IMR-90 (cell line): Measurements from ENCODE around the gene PRAMEF12. TPM values are rescaled to one million over a fixed set of nuclear protein-coding genes. Genes with fewer than 3 reads are reported as not detected.

Experiments used
- ATAC-seq: fragments of 200-7000 bp; cut with Tn5 transposase; 2 replicates; pipeline ENCODE4 v1.9.1; 2020; ENCODE audit warnings: low read depth, mild to moderate bottlenecking, moderate library complexity
- BruUV-seq: library from RNA; stranded (reverse); fragments of 400-500 nt; replicated peaks from 2 replicates; lab custom pipeline; 2021; lab: Mats Ljungman, UMichigan
- CTCF ChIA-PET: fragments of 300-600 bp; formaldehyde crosslinking; extraction: SDS; loops from one replicate; lab custom pipeline; 2021; ENCODE audit warnings: antibody characterized with exemption; lab: Yijun Ruan, JAX
- POLR2A ChIA-PET: fragments of 300-600 bp; sonication (Branson Sonifier 250); formaldehyde crosslinking; loops from one replicate; lab custom pipeline; 2022; ENCODE audit warnings: antibody characterized with exemption; ENCODE audit not compliant: unreplicated experiment; lab: Charles Lee
- DNase-seq: peaks from one replicate; pipeline ENCODE4 v3.0.0; 2013
- H2AFZ ChIP-seq: replicated peaks from 2 replicates; pipeline ENCODE3; 2013; ENCODE audit warnings: low read length, mild to moderate bottlenecking; ENCODE audit not compliant: poor library complexity
- H2AK5ac ChIP-seq: 2 replicates; pipeline ENCODE4 v1.6.1; 2013; ENCODE audit warnings: low read depth, low read length, inconsistent platforms
- H2AK9ac ChIP-seq: replicated peaks from 2 replicates; pipeline ENCODE3; 2013; ENCODE audit warnings: mild to moderate bottlenecking, low read depth, low read length, moderate library complexity; ENCODE audit not compliant: poor library complexity
- H2BK120ac ChIP-seq: 2 replicates; pipeline ENCODE4 v1.6.1; 2013; ENCODE audit warnings: low read depth, low read length, inconsistent platforms
- H2BK15ac ChIP-seq: 3 replicates; pipeline ENCODE4 v1.6.1; 2013; ENCODE audit warnings: low read depth, low read length, inconsistent platforms
- H2BK20ac ChIP-seq: 2 replicates; pipeline ENCODE4 v1.6.1; 2013; ENCODE audit warnings: low read depth, mild to moderate bottlenecking, inconsistent platforms, low read length, moderate library complexity
- H2BK5ac ChIP-seq: 2 replicates; pipeline ENCODE4 v1.6.1; 2013; ENCODE audit warnings: mild to moderate bottlenecking, low read depth, low read length, inconsistent platforms; ENCODE audit not compliant: poor library complexity, severe bottlenecking
- H3K14ac ChIP-seq: replicated peaks from 2 replicates; pipeline ENCODE4 v1.6.1; 2013; ENCODE audit warnings: low read depth, low read length, inconsistent platforms
- H3K18ac ChIP-seq: 2 replicates; pipeline ENCODE4 v1.6.1; 2013; ENCODE audit warnings: low read depth, low read length, control low read depth
- H3K23ac ChIP-seq: 2 replicates; pipeline ENCODE4 v1.6.1; 2013; ENCODE audit warnings: low read depth, low read length, inconsistent platforms
- H3K27ac ChIP-seq: 2 replicates; pipeline ENCODE4 v1.5.1; 2013; ENCODE audit warnings: mild to moderate bottlenecking, control low read depth, low read length; ENCODE audit not compliant: insufficient read depth
- H3K27me3 ChIP-seq: 2 replicates; pipeline ENCODE4 v1.6.1; 2013; ENCODE audit warnings: low read length; ENCODE audit not compliant: control insufficient read depth, insufficient read depth
- H3K36me3 ChIP-seq: 2 replicates; pipeline ENCODE4 v1.6.1; 2013; ENCODE audit warnings: low read length, mixed read lengths; ENCODE audit not compliant: control insufficient read depth, insufficient read depth
- H3K4ac ChIP-seq: 2 replicates; pipeline ENCODE4 v1.6.1; 2013; ENCODE audit warnings: low read depth, low read length, inconsistent platforms
- H3K4me1 ChIP-seq: 2 replicates; pipeline ENCODE4 v1.6.1; 2013; ENCODE audit warnings: low read length, mixed read lengths; ENCODE audit not compliant: control insufficient read depth, insufficient read depth
- H3K4me2 ChIP-seq: 2 replicates; pipeline ENCODE4 v1.6.1; 2013; ENCODE audit warnings: low read depth, mild to moderate bottlenecking, control low read depth, low read length, moderate library complexity
- H3K4me3 ChIP-seq: 2 replicates; pipeline ENCODE4 v1.5.1; 2013; ENCODE audit warnings: low read depth, mild to moderate bottlenecking, control low read depth, low read length, moderate library complexity; ENCODE audit not compliant: insufficient read depth
- H3K56ac ChIP-seq: 2 replicates; pipeline ENCODE4 v1.6.1; 2013; ENCODE audit warnings: low read length, inconsistent platforms; ENCODE audit not compliant: insufficient read depth; ENCODE audit errors: extremely low read depth
- H3K79me1 ChIP-seq, 2 experiments: 2 replicates each; pipeline ENCODE4 v1.6.1; 2013; ENCODE audit warnings: low read length in 2 of 2, inconsistent platforms in 1 of 2, low read depth in 1 of 2
- H3K9ac ChIP-seq: 2 replicates; pipeline ENCODE4 v1.6.1; 2013; ENCODE audit warnings: low read depth, low read length, control low read depth
- H3K9me1 ChIP-seq: 2 replicates; pipeline ENCODE4 v1.6.1; 2013; ENCODE audit warnings: low read length, inconsistent platforms; ENCODE audit not compliant: insufficient read depth
- H3K9me3 ChIP-seq: 2 replicates; pipeline ENCODE4 v1.6.1; 2013; ENCODE audit warnings: low read length; ENCODE audit not compliant: control insufficient read depth, insufficient read depth
- H4K20me1 ChIP-seq: 2 replicates; pipeline ENCODE4 v1.6.1; 2013; ENCODE audit warnings: low read length, inconsistent platforms; ENCODE audit not compliant: insufficient read depth
- H4K5ac ChIP-seq: 2 replicates; pipeline ENCODE4 v1.6.1; 2013; ENCODE audit warnings: mild to moderate bottlenecking, low read depth, low read length, control low read depth
- H4K8ac ChIP-seq, 2 experiments: 2 replicates each; pipeline ENCODE4 v1.6.1; 2013; ENCODE audit warnings: low read depth in 2 of 2, low read length in 2 of 2, control low read depth in 1 of 2, inconsistent platforms in 1 of 2
- H4K91ac ChIP-seq: 2 replicates; pipeline ENCODE4 v1.6.1; 2013; ENCODE audit warnings: low read depth, low read length, inconsistent platforms; ENCODE audit not compliant: insufficient read depth
- NFE2L2 ChIP-seq: fragments of 150-350 bp; IDR thresholded peaks from 2 replicates; pipeline ENCODE4 v1.6.1; 2016; ENCODE audit warnings: low read depth, mild to moderate bottlenecking, low read length
- WGBS, 2 experiments: methylation state at CpG; one replicate each; pipeline versions ENCODE4 v1.1.5 to v1.1.7; 2013; ENCODE audit warnings: missing lambda C conversion rate in 2 of 2; ENCODE audit not compliant: insufficient read length in 1 of 2; ENCODE audit errors: extremely low coverage in 2 of 2; 5-methylcytosine and 5-hydroxymethylcytosine counted together
- dilution Hi-C: fragments of 300-500 bp; cut with HindIII; formaldehyde crosslinking; loops from one replicate; pipeline ENCODE4 v1.14.3; 2018; ENCODE audit warnings: low sequenced_read_pairs; ENCODE audit not compliant: unreplicated experiment
- in situ Hi-C: fragments of 300-500 bp; cut with MboI; formaldehyde crosslinking; loops from 3 replicates; pipeline ENCODE4 v1.14.3; 2019; ENCODE audit warnings: low sequenced_read_pairs, inconsistent platforms, mixed read lengths
- intact Hi-C: fragments of 100-400 bp; cut with micrococcal nuclease; formaldehyde crosslinking; loops from 2 replicates; pipeline ENCODE4 v1.10.0; 2022
- polyA plus RNA-seq, 3 experiments: library from polyadenylated mRNA; depleted of rRNA; stranded (reverse); fragments of >200 nt; gene quantifications; 2 replicates each; pipeline ENCODE4 v1.2.3, GENCODE V29; 2012; ENCODE audit warnings: low replicate concordance in 1 of 3
- total RNA-seq: library from RNA; depleted of rRNA; stranded (reverse); fragments of >200 nt; gene quantifications from 2 replicates; pipeline ENCODE4 v1.2.3, GENCODE V29; 2012
- TF ChIP-seq, protein P1 (sequence below): conservative IDR thresholded peaks from 2 replicates; pipeline ENCODE4 v1.5.1; 2012; ENCODE audit warnings: mild to moderate bottlenecking, low read depth, low read length, improper control_type of control experiment
- TF ChIP-seq, protein P2 (sequence below): fragments of 150-350 bp; IDR thresholded peaks from 2 replicates; pipeline ENCODE4 v1.6.1; 2017; ENCODE audit warnings: mild to moderate bottlenecking, antibody characterized with exemption, low read length, low read depth

The PRAMEF12 gene
- total and polyA plus RNA-seq, 2 of the 4 experiments (the other 2 are of a cell fraction) = not detected

DNA sequence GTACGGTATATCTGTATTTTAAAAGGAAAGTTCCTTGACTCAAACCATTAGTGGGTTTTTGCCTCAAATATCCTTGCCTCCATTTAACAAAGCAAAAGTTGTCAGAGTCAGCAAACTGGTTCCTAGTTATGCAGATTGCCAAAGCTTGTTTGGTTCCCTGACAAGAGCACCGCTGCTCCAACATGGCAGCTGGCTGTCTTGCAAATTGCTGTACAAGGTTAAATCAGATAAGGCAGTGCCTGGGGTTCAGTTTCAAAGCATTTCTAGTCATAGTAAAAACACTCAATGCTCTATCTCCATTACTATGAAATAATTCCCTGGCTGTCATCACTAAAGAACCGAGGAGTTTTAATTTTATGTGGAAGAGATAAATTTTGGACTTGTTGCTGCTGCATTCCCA, 38.9 kb upstream of the PRAMEF12 start:
- BruUV-seq = no TSS peak
- no CpG with 5 or more reads among the region's 3 CpGs for WGBS, 2 experiments
- no peak overlapping the region for H3K9ac ChIP-seq
- dilution Hi-C loops = no loop called here
- H4K5ac ChIP-seq = no peak overlapping the region
- H3K27ac ChIP-seq = no peak overlapping the region
- H3K4me2 ChIP-seq = no peak overlapping the region
- no peak overlapping the region for H3K23ac ChIP-seq
- intact Hi-C loops = no loop called here
- CTCF ChIA-PET = no interaction called here
- H3K79me1 ChIP-seq = no peaks in the 10 kb centered on the region
- H3K9me3 ChIP-seq = no peaks in the 10 kb centered on the region
- no peak for TF ChIP-seq NFE2L2
- TF ChIP-seq, protein P1, sequence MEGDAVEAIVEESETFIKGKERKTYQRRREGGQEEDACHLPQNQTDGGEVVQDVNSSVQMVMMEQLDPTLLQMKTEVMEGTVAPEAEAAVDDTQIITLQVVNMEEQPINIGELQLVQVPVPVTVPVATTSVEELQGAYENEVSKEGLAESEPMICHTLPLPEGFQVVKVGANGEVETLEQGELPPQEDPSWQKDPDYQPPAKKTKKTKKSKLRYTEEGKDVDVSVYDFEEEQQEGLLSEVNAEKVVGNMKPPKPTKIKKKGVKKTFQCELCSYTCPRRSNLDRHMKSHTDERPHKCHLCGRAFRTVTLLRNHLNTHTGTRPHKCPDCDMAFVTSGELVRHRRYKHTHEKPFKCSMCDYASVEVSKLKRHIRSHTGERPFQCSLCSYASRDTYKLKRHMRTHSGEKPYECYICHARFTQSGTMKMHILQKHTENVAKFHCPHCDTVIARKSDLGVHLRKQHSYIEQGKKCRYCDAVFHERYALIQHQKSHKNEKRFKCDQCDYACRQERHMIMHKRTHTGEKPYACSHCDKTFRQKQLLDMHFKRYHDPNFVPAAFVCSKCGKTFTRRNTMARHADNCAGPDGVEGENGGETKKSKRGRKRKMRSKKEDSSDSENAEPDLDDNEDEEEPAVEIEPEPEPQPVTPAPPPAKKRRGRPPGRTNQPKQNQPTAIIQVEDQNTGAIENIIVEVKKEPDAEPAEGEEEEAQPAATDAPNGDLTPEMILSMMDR = no peak
- TF ChIP-seq, protein P2, sequence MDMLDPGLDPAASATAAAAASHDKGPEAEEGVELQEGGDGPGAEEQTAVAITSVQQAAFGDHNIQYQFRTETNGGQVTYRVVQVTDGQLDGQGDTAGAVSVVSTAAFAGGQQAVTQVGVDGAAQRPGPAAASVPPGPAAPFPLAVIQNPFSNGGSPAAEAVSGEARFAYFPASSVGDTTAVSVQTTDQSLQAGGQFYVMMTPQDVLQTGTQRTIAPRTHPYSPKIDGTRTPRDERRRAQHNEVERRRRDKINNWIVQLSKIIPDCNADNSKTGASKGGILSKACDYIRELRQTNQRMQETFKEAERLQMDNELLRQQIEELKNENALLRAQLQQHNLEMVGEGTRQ = no peak
- H3K56ac ChIP-seq = no peak overlapping the region
- no peak overlapping the region for H3K4me3 ChIP-seq
- POLR2A ChIA-PET = no interaction called here
- H3K4me1 ChIP-seq = no peaks in the 10 kb centered on the region
- H3K18ac ChIP-seq = no peak overlapping the region
- H2BK20ac ChIP-seq = no peak overlapping the region
- H2AFZ ChIP-seq = no peak overlapping the region
- no peak overlapping the region for H2BK15ac ChIP-seq
- in situ Hi-C loops = no loop called here
- no peak for DNase-seq
- H3K27me3 ChIP-seq = no peaks in the 10 kb centered on the region
- H2AK9ac ChIP-seq = no peak overlapping the region
- H2BK5ac ChIP-seq = no peak overlapping the region
- H3K36me3 ChIP-seq = no peaks in the 10 kb centered on the region
- no peak overlapping the region for H4K91ac ChIP-seq
- ATAC-seq = no peak
- H3K4ac ChIP-seq = no peak overlapping the region
- no peak overlapping the region for H2AK5ac ChIP-seq
- H4K8ac ChIP-seq = no peak overlapping the region
- H3K9me1 ChIP-seq = no peaks in the 10 kb centered on the region
- no peak overlapping the region for H3K14ac ChIP-seq
- H2BK120ac ChIP-seq = no peak overlapping the region
- H4K20me1 ChIP-seq = no peaks in the 10 kb centered on the region
